Uterus (tissue), 2 donors: ENCODE data around the gene SOX10.

Experiments
- CTCF ChIP-seq, 4 experiments: fragments of 200-600 bp in 2 of 4; fragments of 450-650 bp in 2 of 4; sonication (generic) in 2 of 4; IDR thresholded peaks; one replicate each; pipeline ENCODE4 v1.5.1; 2016 to 2019; ENCODE audit warnings: antibody characterized with exemption in 4 of 4, mild to moderate bottlenecking in 2 of 4, moderate library complexity in 1 of 4
- POLR2A ChIP-seq, 2 donors: fragments of 450-650 bp; IDR thresholded peaks; one replicate each; pipeline ENCODE4 v1.6.1; 2016; ENCODE audit warnings: antibody characterized with exemption in 2 of 2, mild to moderate bottlenecking in 1 of 2, moderate library complexity in 1 of 2

- TF ChIP-seq CTCF (IDR thresholded peaks at IDR 0.05) (no peak), POLR2A (IDR thresholded peaks at IDR 0.05) (no peak)
These were observed 51.4 kb downstream of the SOX10 start for GRCh38 chr22:37932821-37933578.
